Measurements from ENCODE around the gene ZNF594.
"Not testable (repeated sequence)": the region's sequence is repeated elsewhere in the genome, so short reads cannot be mapped to it uniquely, and the experiment has no call there.

The ZNF594 gene

GRCh38 chr17:5200360-5200759 lies 8.7 kb upstream of the ZNF594 start:
- no peak for DNase-seq

- no peak for DNase-seq
These were observed 6.8 kb upstream of the ZNF594 start for GRCh38 chr17:5198472-5198871.

- no peak for DNase-seq
These were observed 2.7 kb upstream of the ZNF594 start for GRCh38 chr17:5194346-5194745.

GRCh38 chr17:5184288-5184687 lies 7.4 kb downstream of the ZNF594 start:
- DNase-seq: no peak

- DNase-seq: no peak
These were observed 8.3 kb downstream of the ZNF594 start for GRCh38 chr17:5183410-5183793.

- no peak for DNase-seq
These were observed 8.9 kb downstream of the ZNF594 start for GRCh38 chr17:5182597-5183409.

- DNase-seq: no peak
These were observed 10.0 kb downstream of the ZNF594 start for GRCh38 chr17:5181509-5182305.

- no peak for DNase-seq
These were observed 12.7 kb downstream of the ZNF594 start for GRCh38 chr17:5179003-5179402.

GRCh38 chr17:5175027-5175426 lies 16.6 kb downstream of the ZNF594 start:
- DNase-seq: not testable (repeated sequence)

- not testable (repeated sequence) for DNase-seq
These were observed 25.7 kb downstream of the ZNF594 start for GRCh38 chr17:5165791-5166564.

GRCh38 chr17:5164436-5164835 lies 27.2 kb downstream of the ZNF594 start:
- DNase-seq: no peak

GRCh38 chr17:5161793-5162192 lies 29.9 kb downstream of the ZNF594 start:
- DNase-seq: not testable (repeated sequence)

GRCh38 chr17:5160702-5161101 lies 31.0 kb downstream of the ZNF594 start:
- not testable (repeated sequence) for DNase-seq

GRCh38 chr17:5146122-5146521 lies 45.5 kb downstream of the ZNF594 start:
- not testable (repeated sequence) for DNase-seq

- not testable (repeated sequence) for DNase-seq
These were observed 48.8 kb downstream of the ZNF594 start for GRCh38 chr17:5142877-5143276.

GRCh38 chr17:5139458-5139732 lies 52.3 kb downstream of the ZNF594 start:
- DNase-seq: no peak

- no peak for DNase-seq
These were observed 52.8 kb downstream of the ZNF594 start for GRCh38 chr17:5138616-5139457.

GRCh38 chr17:5138198-5138544 lies 53.5 kb downstream of the ZNF594 start:
- not testable (repeated sequence) for DNase-seq

- DNase-seq: not testable (repeated sequence)
These were observed 54.0 kb downstream of the ZNF594 start for GRCh38 chr17:5137511-5138197.

- not testable (repeated sequence) for DNase-seq
These were observed 54.9 kb downstream of the ZNF594 start for GRCh38 chr17:5136580-5137412.

All from activated naive CD4-positive, alpha-beta T cell treated with Interleukin-2 at 50 U/mL for 16 hours (primary cell).